Muscle layer of colon (tissue), 2 donors: ENCODE results near the gene TEDC1.

Source experiments
- H3K27ac ChIP-seq: one replicate; pipeline ENCODE4 v1.7.0; 2013; ENCODE audit warnings: low read depth, mild to moderate bottlenecking, low read length, moderate library complexity
- H3K27me3 ChIP-seq, 2 donors: one replicate each; pipeline ENCODE4 v1.7.0; 2013; ENCODE audit warnings: low read length in 2 of 2, mild to moderate bottlenecking in 2 of 2; ENCODE audit not compliant: insufficient read depth in 2 of 2, control insufficient read depth in 1 of 2
- H3K36me3 ChIP-seq: one replicate; pipeline ENCODE4 v1.7.0; 2013; ENCODE audit warnings: mild to moderate bottlenecking, low read length; ENCODE audit not compliant: insufficient read depth
- H3K4me1 ChIP-seq: one replicate; pipeline ENCODE4 v1.7.0; 2013; ENCODE audit warnings: mild to moderate bottlenecking, low read length; ENCODE audit not compliant: insufficient read depth
- H3K4me3 ChIP-seq, 2 donors: one replicate each; pipeline ENCODE4 v1.7.0; 2013; ENCODE audit warnings: low read length in 2 of 2, low read depth in 1 of 2, mild to moderate bottlenecking in 1 of 2, moderate library complexity in 1 of 2
- H3K9ac ChIP-seq: one replicate; pipeline ENCODE4 v1.7.0; 2013; ENCODE audit warnings: low read length
- H3K9me3 ChIP-seq: one replicate; pipeline ENCODE4 v1.7.0; 2013; ENCODE audit warnings: mild to moderate bottlenecking, low read length
- donor health status: abdominal sarcoma.
- donor health status: Adenocarcinoma of cecum.

TEDC1 gene

DNA sequence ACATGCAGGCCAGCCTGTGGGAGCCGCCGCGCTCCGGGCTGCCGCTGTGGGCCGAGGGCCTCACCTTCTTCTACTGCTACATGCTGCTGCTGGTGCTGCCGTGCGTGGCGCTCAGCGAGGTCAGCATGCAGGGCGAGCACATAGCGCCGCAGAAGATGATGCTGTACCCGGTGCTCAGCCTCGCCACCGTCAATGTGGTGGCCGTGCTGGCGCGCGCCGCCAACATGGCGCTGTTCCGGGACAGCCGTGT, 38.2 kb downstream of the TEDC1 start:
- H3K9ac ChIP-seq: no peak overlapping the region
- no peak overlapping the region for H3K4me3 ChIP-seq
- peaks cover 0 to 25% of the 10 kb centered on the region in 2 donors for H3K27me3 ChIP-seq
- no peaks in the 10 kb centered on the region for H3K36me3 ChIP-seq
- H3K9me3 ChIP-seq: no peaks in the 10 kb centered on the region
- H3K4me1 ChIP-seq: peaks cover 4% of the 10 kb centered on the region
- H3K27ac ChIP-seq: no peak overlapping the region

- Histone ChIP-seq H3K27me3 (peaks cover 0 to 25% of the 10 kb centered on the region in 2 donors), H3K27ac (no peak overlapping the region), H3K36me3 (no peaks in the 10 kb centered on the region), H3K4me3 (no peak overlapping the region), H3K9ac (no peak overlapping the region), H3K4me1 (peaks cover 4% of the 10 kb centered on the region), H3K9me3 (no peaks in the 10 kb centered on the region)
Measured at GRCh38 chr14:105529569-105530284, 38.7 kb downstream of the TEDC1 start.

DNA sequence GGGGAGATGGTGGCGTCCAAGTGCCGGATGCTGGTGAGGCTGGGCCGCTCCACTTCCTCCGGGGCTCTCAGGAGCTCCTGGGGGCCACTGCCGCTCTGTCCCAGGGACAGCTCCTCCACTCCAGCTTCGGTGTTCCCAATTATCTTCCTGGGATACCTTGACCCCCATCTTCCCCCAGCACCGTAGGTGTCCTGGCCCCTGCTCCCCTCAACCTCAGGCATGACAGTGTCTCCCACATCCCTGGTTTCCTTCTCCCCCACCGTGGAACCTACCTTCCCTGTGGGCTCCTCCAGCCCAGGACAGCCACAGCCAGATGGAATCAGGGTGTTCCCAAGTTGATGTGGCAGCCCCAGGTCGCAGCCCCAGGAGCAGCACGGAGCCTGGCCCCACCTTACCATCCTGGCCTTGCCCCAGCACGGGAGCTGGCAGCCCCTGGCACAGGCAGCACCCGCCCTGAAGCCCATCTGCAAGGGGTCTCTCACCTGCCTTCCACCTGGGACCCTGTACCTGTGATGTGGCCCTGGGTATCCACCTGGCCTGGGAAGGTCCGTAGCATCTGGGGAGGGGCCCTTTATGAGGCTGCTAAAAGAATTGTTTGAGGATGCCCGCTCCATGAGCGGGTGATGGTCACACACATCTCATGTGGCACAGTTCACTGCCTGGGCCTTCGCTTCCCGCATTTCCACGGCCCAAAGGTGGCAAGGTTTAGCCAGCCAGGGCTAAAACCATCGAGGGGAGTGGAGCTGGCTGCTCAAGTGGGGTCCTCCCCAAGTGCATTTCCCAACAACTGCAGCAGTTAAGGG, 39.4 kb downstream of the TEDC1 start:
- no peaks in the 10 kb centered on the region for H3K36me3 ChIP-seq
- H3K9ac ChIP-seq: no peak overlapping the region
- peaks cover 0 to 25% of the 10 kb centered on the region in 2 donors for H3K27me3 ChIP-seq
- peaks cover 4% of the 10 kb centered on the region for H3K4me1 ChIP-seq
- H3K4me3 ChIP-seq: no peak overlapping the region
- no peaks in the 10 kb centered on the region for H3K9me3 ChIP-seq
- H3K27ac ChIP-seq: no peak overlapping the region

GRCh38 chr14:105531088-105531893, 40.2 kb downstream of the TEDC1 start:
- Histone ChIP-seq H3K4me3 (no peak overlapping the region), H3K27ac (no peak overlapping the region), H3K27me3 (peaks cover 0 to 25% of the 10 kb centered on the region in 2 donors)

GRCh38 chr14:105531894-105532623, 41.0 kb downstream of the TEDC1 start:
- Histone ChIP-seq H3K27me3 (peaks cover 2 to 24% of the 10 kb centered on the region in 2 donors), H3K4me3 (no peak overlapping the region), H3K27ac (no peak overlapping the region), H3K9me3 (no peaks in the 10 kb centered on the region), H3K36me3 (no peaks in the 10 kb centered on the region), H3K9ac (no peak overlapping the region), H3K4me1 (peaks cover 4% of the 10 kb centered on the region)

More at GRCh38 chr14:105531088-105531893, 40.2 kb downstream of the TEDC1 start:
- no peaks in the 10 kb centered on the region for H3K36me3 ChIP-seq
- peaks cover 4% of the 10 kb centered on the region for H3K4me1 ChIP-seq
- H3K9ac ChIP-seq: no peak overlapping the region
- H3K9me3 ChIP-seq: no peaks in the 10 kb centered on the region

GRCh38 chr14:105532735-105533141, 41.7 kb downstream of the TEDC1 start:
- Histone ChIP-seq H3K36me3 (no peaks in the 10 kb centered on the region), H3K4me3 (no peak overlapping the region), H3K27ac (no peak overlapping the region), H3K27me3 (peaks cover 9 to 24% of the 10 kb centered on the region in 2 donors), H3K9ac (no peak overlapping the region), H3K9me3 (no peaks in the 10 kb centered on the region), H3K4me1 (peaks cover 3% of the 10 kb centered on the region)

- peaks cover 10 to 25% of the 10 kb centered on the region in 2 donors for H3K27me3 ChIP-seq
- no peak overlapping the region for H3K27ac ChIP-seq
Measured at GRCh38 chr14:105533391-105533790, 42.3 kb downstream of the TEDC1 start.

GRCh38 chr14:105533811-105534498, 42.9 kb downstream of the TEDC1 start:
- no peaks in the 10 kb centered on the region for H3K36me3 ChIP-seq
- H3K9ac ChIP-seq: no peak overlapping the region
- H3K9me3 ChIP-seq: no peaks in the 10 kb centered on the region
- H3K4me1 ChIP-seq: no peaks in the 10 kb centered on the region
- H3K4me3 ChIP-seq: no peak overlapping the region
- H3K27ac ChIP-seq: no peak overlapping the region
- H3K27me3 ChIP-seq: peaks cover 10 to 25% of the 10 kb centered on the region in 2 donors

More at GRCh38 chr14:105533391-105533790, 42.3 kb downstream of the TEDC1 start:
- Histone ChIP-seq H3K4me1 (no peaks in the 10 kb centered on the region), H3K4me3 (no peak overlapping the region), H3K9me3 (no peaks in the 10 kb centered on the region), H3K9ac (no peak overlapping the region), H3K36me3 (no peaks in the 10 kb centered on the region)

- Histone ChIP-seq H3K4me3 (no peak overlapping the region), H3K27me3 (peaks cover 10 to 20% of the 10 kb centered on the region in 2 donors), H3K9me3 (no peaks in the 10 kb centered on the region), H3K4me1 (no peaks in the 10 kb centered on the region), H3K36me3 (no peaks in the 10 kb centered on the region), H3K27ac (no peak overlapping the region), H3K9ac (no peak overlapping the region)
Measured at GRCh38 chr14:105534586-105534985, 43.5 kb downstream of the TEDC1 start.

DNA sequence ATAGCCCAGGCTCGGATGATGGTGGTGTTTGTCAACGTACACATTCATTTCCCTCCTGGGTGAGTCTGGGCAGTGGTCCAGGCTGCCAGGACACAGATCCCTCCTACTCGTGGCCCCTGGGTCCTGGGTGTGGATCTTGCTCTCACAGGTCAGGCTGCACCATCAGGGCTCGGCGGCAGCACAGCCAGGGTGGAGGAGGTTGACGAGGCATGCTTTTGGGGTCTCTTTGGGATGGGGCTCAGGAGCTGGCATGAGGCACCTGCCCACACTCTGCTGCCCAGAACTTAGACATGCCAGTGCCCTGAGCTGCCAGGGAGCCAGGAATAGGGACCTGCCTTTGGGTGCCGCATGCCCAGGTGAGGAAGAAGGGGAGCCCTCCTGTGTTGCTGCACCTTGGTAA, 45.0 kb downstream of the TEDC1 start:
- Histone ChIP-seq H3K27me3 (peaks cover 10 to 14% of the 10 kb centered on the region in 2 donors), H3K9ac (no peak overlapping the region), H3K4me1 (no peaks in the 10 kb centered on the region), H3K9me3 (no peaks in the 10 kb centered on the region), H3K4me3 (no peak overlapping the region), H3K27ac (no peak overlapping the region), H3K36me3 (no peaks in the 10 kb centered on the region)
